Stimulated activated CD4-positive, alpha-beta T cell treated with anti-CD3 and anti-CD28 coated beads, Interleukin-4, amount 100 ng/mL, for 48 hours (primary cell): ENCODE measurements around the gene PLCXD1.
"Not testable (repeated sequence)": the region's sequence is repeated elsewhere in the genome, so short reads cannot be mapped to it uniquely, and the experiment has no call there.

Experiments
- DNase-seq, 2 donors: peaks; one replicate each; pipeline ENCODE4 v3.0.0-alpha.2; 2020; ENCODE audit warnings: low read depth in 2 of 2

The PLCXD1 gene

DNA sequence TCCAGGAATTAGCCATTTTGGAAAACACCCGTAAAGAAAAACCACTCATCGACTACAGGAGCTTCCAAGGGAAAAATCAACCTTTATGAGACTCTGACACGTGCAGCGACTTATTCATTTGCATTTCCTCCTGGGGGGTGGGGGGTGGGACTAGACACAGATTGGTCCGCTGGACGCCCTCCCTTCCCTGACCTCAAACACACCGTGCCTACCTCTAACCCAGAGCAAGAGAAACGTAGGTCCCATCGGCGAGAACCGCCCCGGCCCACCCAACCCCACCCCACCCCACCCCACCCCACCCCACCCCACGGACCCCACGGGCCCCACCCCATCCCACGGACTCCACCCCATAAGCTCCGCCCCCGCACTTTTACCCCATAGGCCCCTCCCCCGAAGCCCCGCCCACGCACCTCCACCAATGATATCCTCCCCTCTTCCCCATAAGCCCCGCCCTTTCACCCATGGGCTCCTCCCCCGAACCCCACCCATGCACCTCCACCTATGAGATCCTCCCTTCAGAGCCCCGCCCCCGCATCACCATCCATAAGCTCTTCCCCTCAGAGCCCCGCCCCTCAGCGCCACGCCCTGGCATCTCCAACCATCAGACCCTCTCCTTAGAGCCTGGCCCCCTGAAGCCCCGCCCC, 36.4 kb downstream of the PLCXD1 start:
- no peak for DNase-seq

GRCh38 chrX:318068-318738, 37.0 kb downstream of the PLCXD1 start:
- peak; percentile 98 to 99 for DNase-seq

DNA sequence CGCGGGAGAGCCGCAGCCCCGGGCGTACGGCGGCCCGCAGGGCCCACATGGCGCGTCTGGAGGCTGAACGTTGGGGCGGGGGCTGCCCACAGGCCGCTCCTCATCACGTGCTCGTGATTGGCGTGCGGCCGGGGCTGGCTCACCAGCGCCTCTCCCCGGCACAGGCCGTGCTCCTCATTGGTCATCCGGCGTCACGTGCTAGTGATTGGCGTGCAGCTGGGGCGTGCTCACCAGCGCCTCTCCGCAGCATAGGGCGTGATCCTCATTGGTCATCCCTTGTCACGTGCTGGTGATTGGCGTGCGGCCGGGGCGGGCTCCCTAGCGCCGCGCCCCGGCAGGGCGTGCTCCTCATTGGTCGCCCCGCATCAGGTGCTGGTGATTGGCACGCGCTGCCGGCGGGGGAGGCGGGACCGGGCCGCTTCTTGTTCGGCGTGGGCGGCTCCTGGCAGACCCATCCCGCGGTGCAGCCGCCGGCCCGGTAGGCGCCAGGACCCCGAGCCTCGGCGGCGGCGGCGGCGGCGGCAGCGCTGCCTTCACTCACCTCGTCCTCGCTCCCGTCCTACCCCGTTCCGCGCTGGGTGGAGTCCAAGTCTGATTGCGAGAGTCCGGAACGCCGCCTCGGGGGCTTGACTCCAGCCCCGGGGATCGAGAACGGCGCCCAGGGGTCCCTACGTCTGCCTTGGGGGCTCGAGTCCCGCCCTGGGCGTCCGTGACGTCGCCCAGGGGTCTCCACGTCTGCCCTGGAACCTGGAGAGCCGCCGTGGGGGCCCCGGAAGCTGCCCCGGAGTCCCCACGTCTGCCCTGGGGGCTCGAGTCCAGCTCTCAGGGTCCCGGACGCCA, 37.8 kb downstream of the PLCXD1 start, which contains the start of gene GTPBP6:
TSS of gene GTPBP6 (minus strand) at position 58 of the 840 bp plus-strand sequence. CDS start at position 49, 9 bp downstream.
- peak; percentile 94 to 98 for DNase-seq

GRCh38 chrX:319579-320125, 38.5 kb downstream of the PLCXD1 start:
- DNase-seq = no peak

GRCh38 chrX:320126-320783, 39.1 kb downstream of the PLCXD1 start:
- DNase-seq = no peak

- peak in 1 of 2 donors; percentile 32 for DNase-seq
Measured at GRCh38 chrX:323721-324628, 42.8 kb downstream of the PLCXD1 start.

DNA sequence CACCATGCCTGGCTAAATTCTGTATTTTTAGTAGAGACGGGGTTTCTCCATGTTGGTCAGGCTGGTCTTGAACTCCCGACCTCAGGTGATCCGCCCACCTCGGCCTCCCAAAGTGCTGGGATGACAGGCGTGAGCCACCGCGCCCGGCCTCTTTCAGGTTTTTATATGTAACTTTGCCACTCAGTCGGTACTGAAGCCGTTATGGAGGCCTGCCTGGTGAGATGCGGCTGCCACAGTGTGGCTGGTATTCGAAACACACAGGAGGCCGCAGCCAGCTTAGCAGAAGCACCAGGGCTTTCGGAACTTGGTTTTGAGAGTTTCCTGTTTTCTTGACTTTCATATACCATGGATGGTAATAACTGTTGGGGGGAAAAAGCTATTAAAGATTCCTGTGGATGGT, 43.5 kb downstream of the PLCXD1 start:
- not testable (repeated sequence) for DNase-seq

GRCh38 chrX:327660-328126, 46.5 kb downstream of the PLCXD1 start:
- no peak for DNase-seq

DNA sequence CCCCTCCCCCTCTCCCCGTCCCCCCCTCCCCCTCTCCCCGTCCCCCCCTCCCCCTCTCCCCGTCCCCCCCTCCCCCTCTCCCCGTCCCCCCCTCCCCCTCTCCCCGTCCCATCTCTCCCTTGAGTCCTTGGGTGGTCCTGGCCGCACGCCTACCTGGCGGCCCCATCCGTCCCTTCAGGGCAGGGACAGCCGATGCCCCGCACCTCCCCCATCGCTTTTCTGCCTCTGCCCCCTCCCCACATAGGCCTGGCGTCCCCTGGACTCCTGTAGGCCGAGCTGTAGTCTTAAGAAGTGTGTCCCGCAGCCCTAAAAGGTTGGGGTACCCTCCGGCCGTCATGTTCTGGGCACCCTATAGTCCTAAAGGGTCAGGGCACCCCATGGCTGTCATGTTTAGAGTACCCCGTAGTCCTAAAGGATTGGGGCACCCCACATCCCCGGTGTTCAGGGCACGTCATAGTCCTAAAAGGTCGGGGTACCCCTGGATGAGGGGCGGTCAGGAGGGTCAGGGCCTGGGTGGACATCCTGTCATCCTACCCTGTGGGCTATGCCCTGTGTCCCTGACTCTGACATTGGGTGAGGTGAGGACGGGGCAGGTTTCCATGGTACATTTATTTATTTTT, 48.2 kb downstream of the PLCXD1 start:
- DNase-seq = no peak

- DNase-seq = not testable (repeated sequence)
Measured at GRCh38 chrX:330141-330725, 49.1 kb downstream of the PLCXD1 start.

DNA sequence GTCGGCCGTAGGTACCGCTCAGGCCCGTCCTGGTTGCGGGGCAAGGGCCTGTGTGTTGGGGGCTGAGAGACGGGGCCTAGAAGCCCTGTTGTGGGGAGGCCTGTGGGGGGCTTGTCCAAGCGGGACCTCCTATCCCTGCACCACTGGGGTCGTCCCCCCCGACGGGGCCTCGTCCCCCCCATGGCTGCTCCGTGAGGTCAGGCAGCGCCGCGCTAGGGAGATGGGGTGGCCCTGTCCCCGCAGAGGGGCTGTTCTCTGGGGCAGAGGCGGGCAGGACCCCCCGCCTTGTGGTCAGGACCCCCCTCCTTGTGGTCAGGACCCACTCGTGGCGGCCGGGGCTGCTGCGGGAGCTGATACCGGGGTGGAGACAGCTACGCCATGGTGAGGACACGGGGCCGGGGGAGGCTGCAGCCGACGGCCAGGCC, 49.6 kb downstream of the PLCXD1 start:
- no peak for DNase-seq

DNA sequence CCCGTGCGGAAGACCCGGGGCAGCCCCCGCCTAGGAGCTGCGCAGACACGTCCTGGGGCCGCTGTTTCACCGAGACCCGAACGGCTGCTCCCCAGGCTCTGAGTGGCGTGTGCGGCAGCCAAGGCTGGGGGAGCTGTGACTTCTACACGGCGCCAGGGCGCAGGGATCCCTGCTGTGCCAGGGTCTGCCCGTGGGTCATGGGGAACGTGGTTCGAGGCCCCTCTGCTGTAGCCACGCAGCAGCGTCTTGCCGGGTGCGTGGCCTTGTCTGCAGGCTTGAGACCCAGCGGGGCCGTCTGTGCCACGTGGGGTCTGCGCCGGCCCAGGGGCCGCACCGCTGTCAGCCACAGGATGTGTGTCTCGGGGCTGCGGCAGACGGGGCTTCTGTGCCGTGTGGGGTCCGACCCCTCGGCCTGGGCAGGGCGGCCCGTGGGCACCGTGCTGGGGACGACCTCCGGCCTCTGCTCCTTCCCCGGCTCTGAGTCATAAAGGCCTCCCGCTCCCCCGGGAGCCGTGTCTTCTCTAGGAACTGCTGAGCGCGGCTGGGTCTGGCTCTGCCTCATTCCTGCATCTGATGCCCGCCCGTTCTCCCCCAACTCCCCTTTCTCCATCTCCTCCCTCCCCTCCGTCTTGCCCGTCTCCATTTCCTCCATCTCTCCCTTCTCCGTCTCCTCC, 50.1 kb downstream of the PLCXD1 start:
- DNase-seq = no peak

GRCh38 chrX:331825-332495, 50.8 kb downstream of the PLCXD1 start:
- DNase-seq = no peak

DNA sequence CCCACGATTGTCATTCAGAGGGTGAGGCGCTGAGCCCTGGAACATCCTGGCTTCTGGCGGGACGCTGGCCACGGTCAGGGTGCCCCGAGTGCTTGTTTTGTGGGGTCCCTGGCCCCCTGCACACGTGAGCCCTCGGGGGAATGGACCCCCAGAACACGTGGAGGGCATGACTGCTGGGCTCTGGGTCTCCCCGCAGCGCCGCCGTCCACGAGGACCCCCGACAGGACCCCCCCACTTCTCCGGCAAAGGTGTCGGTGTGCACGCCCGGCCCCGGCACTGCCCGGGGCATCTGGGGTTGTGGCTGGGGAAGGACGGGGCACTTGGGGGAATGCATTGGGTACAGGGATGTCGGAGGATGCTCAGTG, 51.3 kb downstream of the PLCXD1 start:
- DNase-seq = no peak

DNA sequence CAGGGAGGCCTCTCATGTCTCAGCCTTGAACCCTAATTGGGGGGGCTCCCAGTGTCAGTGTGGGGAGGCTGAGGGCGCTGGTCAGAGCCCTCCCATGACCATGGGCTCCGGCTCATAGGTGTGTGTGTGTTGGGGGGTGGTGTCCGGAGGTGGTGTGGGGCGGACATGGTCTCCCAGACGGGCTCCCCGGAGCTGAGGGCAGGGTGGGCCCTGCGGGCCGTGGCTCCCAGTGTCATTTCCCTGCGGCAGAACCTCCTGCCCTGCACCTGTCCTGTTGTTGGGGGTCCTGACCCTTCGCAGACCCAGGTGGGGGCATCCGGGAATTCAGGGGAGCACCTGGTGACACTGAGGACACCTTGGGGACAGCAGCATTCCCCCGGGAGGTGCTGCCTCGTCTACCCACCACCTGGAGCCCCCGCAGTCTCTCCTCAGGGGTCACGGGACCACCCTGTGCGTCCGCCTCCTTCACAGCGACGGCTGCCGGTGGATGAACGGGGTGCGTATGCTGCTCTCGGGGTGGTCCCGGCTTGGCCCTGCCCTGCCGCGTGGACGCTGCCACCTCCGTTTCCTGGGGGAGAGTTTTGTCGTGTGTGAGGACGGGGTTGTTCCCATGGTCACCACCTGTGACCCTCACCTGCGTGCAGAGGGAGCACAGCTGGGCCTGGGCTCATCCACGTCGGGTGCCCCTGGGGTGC, 51.9 kb downstream of the PLCXD1 start:
- no peak for DNase-seq

- no peak for DNase-seq
Measured at GRCh38 chrX:333611-334311, 52.6 kb downstream of the PLCXD1 start.

DNA sequence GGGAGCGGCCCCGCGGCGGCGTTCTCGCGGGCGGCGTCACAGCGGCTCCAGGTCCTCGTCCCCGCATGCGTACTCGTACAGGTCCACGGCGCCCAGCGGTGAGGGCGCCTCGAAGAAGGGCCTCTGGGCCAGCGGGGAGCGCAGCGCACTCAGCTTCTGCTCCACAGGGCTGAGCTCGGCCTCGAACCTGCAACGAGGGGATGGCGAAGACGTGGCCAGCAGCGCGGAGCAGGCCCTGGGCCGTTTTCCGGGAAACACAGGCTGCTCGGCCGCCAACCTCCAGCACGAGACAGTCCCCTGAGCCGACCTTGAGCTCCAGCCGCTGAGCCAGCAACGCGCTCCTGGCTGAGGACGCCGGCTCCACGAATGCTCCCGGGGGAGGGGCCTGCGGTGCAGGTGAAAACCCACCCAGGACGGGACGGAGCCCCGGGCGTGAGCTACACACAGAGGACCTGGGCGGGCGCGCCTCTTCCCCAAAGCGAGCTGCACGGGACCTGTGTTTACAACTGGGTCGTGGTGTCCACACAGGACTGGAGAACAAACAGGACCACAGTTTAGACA, 53.2 kb downstream of the PLCXD1 start:
- DNase-seq = no peak
